Spleen (tissue), 11 donors: ENCODE measurements around the gene CHERP. TPM values are rescaled to one million over a fixed set of nuclear protein-coding genes. Genes with fewer than 3 reads are reported as not detected.

Experiments
- DNase-seq: peaks from one replicate; pipeline ENCODE4 v3.0.0-alpha.2; 2020
- H3K27ac ChIP-seq, 8 donors: fragments of 200-600 bp; sonication (generic) in 7 of 8; 1 replicate in 4 of 8; 2 replicates in 4 of 8; pipeline versions ENCODE4 v1.5.0 to v1.8.0; 2016 to 2021; ENCODE audit warnings: inconsistent platforms in 4 of 8, mild to moderate bottlenecking in 4 of 8, moderate library complexity in 1 of 8
- H3K27me3 ChIP-seq, 7 donors: fragments of 200-600 bp; sonication (generic) in 6 of 7; replicated peaks in 1 of 7; 1 replicate in 4 of 7; 2 replicates in 3 of 7; pipeline versions ENCODE4 v1.5.0 to v1.8.0; 2016 to 2021; ENCODE audit warnings: inconsistent platforms in 3 of 7, mild to moderate bottlenecking in 1 of 7
- H3K36me3 ChIP-seq, 6 donors: fragments of 200-600 bp; sonication (generic) in 5 of 6; 1 replicate in 4 of 6; 2 replicates in 2 of 6; pipeline versions ENCODE4 v1.5.0 to v1.8.0; 2016 to 2021; ENCODE audit warnings: inconsistent platforms in 2 of 6
- H3K4me1 ChIP-seq, 6 donors: fragments of 200-600 bp; sonication (generic) in 5 of 6; 1 replicate in 3 of 6; 2 replicates in 3 of 6; pipeline versions ENCODE4 v1.5.0 to v1.8.0; 2016 to 2021; ENCODE audit warnings: inconsistent platforms in 3 of 6
- H3K4me3 ChIP-seq, 8 donors: fragments of 200-600 bp; sonication (generic) in 7 of 8; 1 replicate in 4 of 8; 2 replicates in 4 of 8; pipeline versions ENCODE4 v1.5.0 to v1.8.0; 2016 to 2021; ENCODE audit warnings: inconsistent platforms in 4 of 8, mild to moderate bottlenecking in 4 of 8, moderate library complexity in 2 of 8
- H3K9me3 ChIP-seq, 8 donors: fragments of 200-600 bp; sonication (generic) in 7 of 8; 1 replicate in 4 of 8; 2 replicates in 4 of 8; pipeline versions ENCODE4 v1.5.0 to v1.8.0; 2016 to 2021; ENCODE audit warnings: inconsistent platforms in 4 of 8
- POLR2A ChIP-seq, 3 donors: fragments of 450-650 bp; IDR thresholded peaks; one replicate each; pipeline ENCODE4 v1.5.1; 2017; ENCODE audit warnings: antibody characterized with exemption in 3 of 3, mild to moderate bottlenecking in 1 of 3
- POLR2AphosphoS5 ChIP-seq, 3 donors: sonication (generic); formaldehyde crosslinking; IDR thresholded peaks; one replicate each; pipeline ENCODE4 v1.5.1; 2017; ENCODE audit warnings: antibody characterized with exemption in 3 of 3
- WGBS, 5 donors: extraction: QIAGEN DNeasy Blood & Tissue Kit in 3 of 5; methylation state at CpG; one replicate each; pipeline versions ENCODE4 v1.1.5 to v1.1.7; 2013 to 2018; 5-methylcytosine and 5-hydroxymethylcytosine counted together
- intact Hi-C: fragments of 100-400 bp; cut with DNase I; formaldehyde crosslinking; loops from one replicate; pipeline ENCODE4 v1.15.0; 2023; ENCODE audit warnings: low total_unique reads
- polyA plus RNA-seq, 3 donors: library from polyadenylated mRNA; stranded (reverse); fragments of 200-250 nt; gene quantifications; one replicate each; pipeline ENCODE4 v1.2.1, GENCODE V29; 2013
- total RNA-seq, 7 donors: library from RNA; depleted of rRNA in 3 of 7; stranded (reverse); fragments of >200 nt in 3 of 7; fragmentation: NEBNext Ultra II Directional in 4 of 7; extraction: Animal tissue kit (Norgen Biotek cat#: 25700) in 4 of 7; gene quantifications; one replicate each; pipeline versions ENCODE4 v1.1.0 to v1.2.1, GENCODE V29; 2016 to 2021
- TF ChIP-seq, protein P1 (sequence below), 11 experiments: fragments of 200-600 bp in 7 of 11; fragments of 450-650 bp in 4 of 11; sonication (generic) in 4 of 11; IDR thresholded peaks in 8 of 11; conservative IDR thresholded peaks in 3 of 11; 1 replicate in 7 of 11; 2 replicates in 4 of 11; pipeline versions ENCODE4 v1.4.0 to v1.8.0; 2016 to 2021; ENCODE audit warnings: antibody characterized with exemption in 11 of 11, inconsistent platforms in 4 of 11, mild to moderate bottlenecking in 1 of 11
- donor health status: healthy with polysubstance abuse.
- donor health status: DM: no; HTN: no; CAD: no; lungs with moderate emphysema.
- donor health status: DM: no; HTN: no; CAD: no.
- donor health status: Bipolar disorder and iron deficiency.
- donor health status: healthy.
- donor health status: DM: no; HTN: no; CAD: no.
- donor health status: DM: yes; HTN: yes; CAD: no.

The CHERP gene
- total and polyA plus RNA-seq, 10 donors: 14.3 to 55.6 (median 27.4) TPM

GRCh38 chr19:16542910-16543472 lies 754 bp upstream of the CHERP start:
- H3K4me3 ChIP-seq: peak overlapping the region; percentile 81 to 100 (median 96)
- H3K4me1 ChIP-seq: peaks cover 25 to 83% (median 66%) of the 10 kb centered on the region in 6 donors
- no peaks in the 10 kb centered on the region for H3K27me3 ChIP-seq
- intact Hi-C loops: no loop called here
- 5 to 6% (median 6%) methylated on average over 13 to 15 of the region's 15 CpGs for WGBS, 5 donors
- no peaks in the 10 kb centered on the region for H3K9me3 ChIP-seq
- H3K27ac ChIP-seq: peak overlapping the region; percentile 82 to 97 (median 90)
- H3K36me3 ChIP-seq: peaks cover 0 to 29% (median 8%) of the 10 kb centered on the region in 6 donors
- TF ChIP-seq POLR2A (IDR thresholded peaks at IDR 0.05) (no peak), POLR2AphosphoS5 (IDR thresholded peaks at IDR 0.05) (no peak)
- TF ChIP-seq, protein P1, sequence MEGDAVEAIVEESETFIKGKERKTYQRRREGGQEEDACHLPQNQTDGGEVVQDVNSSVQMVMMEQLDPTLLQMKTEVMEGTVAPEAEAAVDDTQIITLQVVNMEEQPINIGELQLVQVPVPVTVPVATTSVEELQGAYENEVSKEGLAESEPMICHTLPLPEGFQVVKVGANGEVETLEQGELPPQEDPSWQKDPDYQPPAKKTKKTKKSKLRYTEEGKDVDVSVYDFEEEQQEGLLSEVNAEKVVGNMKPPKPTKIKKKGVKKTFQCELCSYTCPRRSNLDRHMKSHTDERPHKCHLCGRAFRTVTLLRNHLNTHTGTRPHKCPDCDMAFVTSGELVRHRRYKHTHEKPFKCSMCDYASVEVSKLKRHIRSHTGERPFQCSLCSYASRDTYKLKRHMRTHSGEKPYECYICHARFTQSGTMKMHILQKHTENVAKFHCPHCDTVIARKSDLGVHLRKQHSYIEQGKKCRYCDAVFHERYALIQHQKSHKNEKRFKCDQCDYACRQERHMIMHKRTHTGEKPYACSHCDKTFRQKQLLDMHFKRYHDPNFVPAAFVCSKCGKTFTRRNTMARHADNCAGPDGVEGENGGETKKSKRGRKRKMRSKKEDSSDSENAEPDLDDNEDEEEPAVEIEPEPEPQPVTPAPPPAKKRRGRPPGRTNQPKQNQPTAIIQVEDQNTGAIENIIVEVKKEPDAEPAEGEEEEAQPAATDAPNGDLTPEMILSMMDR (IDR thresholded peaks at IDR 0.05 in 8 of 11, conservative IDR thresholded peaks at IDR 0.05 in 3 of 11): no peak
- no peak for DNase-seq

DNA sequence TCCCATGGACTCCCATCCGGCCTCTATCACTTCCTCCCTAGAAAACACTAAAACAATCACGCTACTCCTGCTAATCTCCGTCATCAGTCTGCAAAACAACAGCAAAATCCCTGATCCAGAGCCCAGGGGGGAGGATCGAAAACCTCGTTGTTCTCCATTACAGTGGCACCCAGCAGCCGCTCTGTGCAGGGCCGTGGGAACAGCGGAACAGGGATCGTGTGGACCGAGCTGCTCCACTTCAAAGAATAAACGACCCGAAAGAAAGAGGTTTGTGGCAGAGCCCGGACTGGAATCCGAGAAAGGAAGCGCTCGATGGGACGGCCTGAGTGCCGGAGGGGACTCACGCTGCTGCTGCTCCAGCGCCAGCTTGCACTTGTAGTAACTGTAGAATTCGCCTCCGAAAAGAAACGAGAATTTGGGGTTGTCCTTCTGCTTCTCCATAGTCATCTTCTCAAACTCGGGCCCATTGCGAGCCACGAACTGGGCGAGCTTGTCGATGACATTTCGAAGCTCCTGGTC lies 652 bp downstream of the CHERP start:
- H3K9me3 ChIP-seq: no peaks in the 10 kb centered on the region
- peaks cover 0 to 43% (median 14%) of the 10 kb centered on the region in 6 donors for H3K36me3 ChIP-seq
- H3K27ac ChIP-seq: peak overlapping the region; percentile 82 to 97 (median 90)
- TF ChIP-seq POLR2AphosphoS5 (IDR thresholded peaks at IDR 0.05) (no peak), POLR2A (IDR thresholded peaks at IDR 0.05) (no peak)
- TF ChIP-seq, protein P1 (IDR thresholded peaks at IDR 0.05 in 8 of 11, conservative IDR thresholded peaks at IDR 0.05 in 3 of 11): no peak
- H3K4me1 ChIP-seq: peaks cover 25 to 84% (median 69%) of the 10 kb centered on the region in 6 donors
- no peaks in the 10 kb centered on the region for H3K27me3 ChIP-seq
- 1 to 3% (median 1%) methylated on average over 24 to 29 of the region's 29 CpGs for WGBS, 5 donors
- intact Hi-C loops: no loop called here
- peak overlapping the region; percentile 81 to 100 (median 96) for H3K4me3 ChIP-seq
- DNase-seq: no peak

DNA sequence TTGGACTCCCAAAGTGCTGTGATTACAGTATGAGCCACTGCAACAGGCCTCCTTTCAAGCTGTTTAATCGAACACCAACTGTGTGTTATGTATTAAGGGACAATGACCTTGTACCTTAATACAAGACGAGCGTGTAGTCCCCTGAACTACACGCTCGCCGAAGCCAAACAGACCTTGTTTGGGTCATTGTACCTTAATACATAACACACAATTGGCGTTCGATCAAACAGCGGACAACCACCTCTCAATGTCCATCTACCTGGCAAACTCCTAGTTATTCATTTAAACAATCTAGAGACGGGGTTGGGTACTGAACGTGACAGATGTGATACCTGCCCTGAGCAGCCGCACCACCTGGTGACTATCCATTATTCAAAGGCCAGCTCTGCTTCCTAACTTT lies 1.3 kb downstream of the CHERP start:
- no peak for DNase-seq
- peaks cover 0 to 49% (median 16%) of the 10 kb centered on the region in 6 donors for H3K36me3 ChIP-seq
- TF ChIP-seq, protein P1 (IDR thresholded peaks at IDR 0.05 in 8 of 11, conservative IDR thresholded peaks at IDR 0.05 in 3 of 11): no peak
- no peak for TF ChIP-seq POLR2A (IDR thresholded peaks at IDR 0.05)
- TF ChIP-seq POLR2AphosphoS5 (IDR thresholded peaks at IDR 0.05): no peak
- H3K4me1 ChIP-seq: peaks cover 25 to 85% (median 69%) of the 10 kb centered on the region in 6 donors
- 78 to 90% (median 82%) methylated on average over 12 of the region's 12 CpGs for WGBS, 5 donors
- peak overlapping the region in 3 of 8 donors; percentile 92 to 97 (median 96) for H3K27ac ChIP-seq
- H3K9me3 ChIP-seq: no peaks in the 10 kb centered on the region
- intact Hi-C loops: no loop called here
- no peaks in the 10 kb centered on the region for H3K27me3 ChIP-seq
- H3K4me3 ChIP-seq: peak overlapping the region in 7 of 8 donors; percentile 81 to 100 (median 98)

DNA sequence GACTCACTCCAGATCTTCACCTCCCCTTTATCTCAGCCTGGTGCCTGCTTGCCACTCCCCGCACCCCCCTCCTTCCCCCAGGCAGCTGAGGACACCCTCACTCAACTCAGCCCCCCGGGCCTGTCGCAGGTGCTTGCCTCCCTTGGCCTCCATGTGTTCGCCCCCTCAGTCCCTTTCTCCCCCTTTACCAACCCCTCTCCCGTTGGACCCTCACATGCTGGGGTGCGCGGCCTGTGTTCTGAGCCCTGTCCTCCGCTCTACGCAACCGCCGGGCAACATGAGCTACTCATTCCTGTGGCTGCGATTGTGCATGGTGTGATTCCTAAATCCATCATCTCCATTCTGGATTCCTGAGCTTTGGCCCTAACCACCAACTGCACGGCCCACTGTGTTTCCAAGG lies 5.1 kb downstream of the CHERP start:
- peaks cover 17 to 53% (median 39%) of the 10 kb centered on the region in 6 donors for H3K4me1 ChIP-seq
- DNase-seq: no peak
- no peak overlapping the region for H3K27ac ChIP-seq
- TF ChIP-seq POLR2A (IDR thresholded peaks at IDR 0.05): no peak
- TF ChIP-seq, protein P1 (IDR thresholded peaks at IDR 0.05 in 8 of 11, conservative IDR thresholded peaks at IDR 0.05 in 3 of 11): no peak
- TF ChIP-seq POLR2AphosphoS5 (IDR thresholded peaks at IDR 0.05): no peak
- WGBS, 5 donors: 90 to 96% (median 92%) methylated on average over 13 of the region's 13 CpGs
- no peak overlapping the region for H3K4me3 ChIP-seq
- no peaks in the 10 kb centered on the region for H3K9me3 ChIP-seq
- peaks cover 2 to 88% (median 54%) of the 10 kb centered on the region in 6 donors for H3K36me3 ChIP-seq
- intact Hi-C loops: no loop called here
- H3K27me3 ChIP-seq: no peaks in the 10 kb centered on the region
